ENCODE measurements around the gene ZNF579. TPM values are rescaled to one million over a fixed set of nuclear protein-coding genes. Genes with fewer than 3 reads are reported as not detected.

The ZNF579 gene
- total RNA-seq, 1 donor from 2014 or later: 14.7 TPM

DNA sequence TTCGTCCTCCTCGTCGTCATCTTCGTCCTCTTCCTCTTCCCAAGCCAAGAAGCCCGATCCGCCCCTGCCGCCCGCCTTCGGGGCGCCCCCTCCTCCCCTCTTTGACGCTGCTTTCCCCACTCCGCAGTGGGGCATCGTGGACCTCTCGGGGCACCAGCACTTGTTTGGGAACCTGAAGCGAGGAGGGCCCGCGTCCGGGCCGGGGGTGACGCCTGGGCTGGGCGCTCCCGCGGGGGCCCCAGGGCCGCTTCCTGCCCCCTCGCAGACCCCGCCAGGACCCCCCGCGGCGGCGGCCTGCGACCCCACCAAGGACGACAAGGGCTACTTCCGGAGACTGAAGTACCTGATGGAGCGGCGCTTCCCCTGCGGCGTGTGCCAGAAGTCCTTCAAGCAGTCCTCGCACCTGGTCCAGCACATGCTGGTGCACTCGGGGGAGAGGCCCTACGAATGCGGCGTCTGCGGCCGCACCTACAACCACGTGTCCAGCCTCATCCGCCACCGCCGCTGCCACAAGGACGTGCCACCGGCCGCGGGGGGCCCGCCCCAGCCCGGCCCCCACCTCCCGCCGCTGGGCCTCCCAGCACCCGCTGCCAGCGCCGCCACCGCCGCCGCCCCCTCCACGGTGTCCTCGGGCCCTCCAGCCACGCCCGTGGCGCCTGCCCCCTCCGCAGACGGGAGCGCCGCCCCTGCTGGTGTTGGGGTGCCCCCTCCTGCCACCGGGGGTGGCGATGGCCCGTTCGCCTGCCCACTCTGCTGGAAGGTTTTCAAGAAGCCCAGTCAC lies 33.5 kb upstream of the ZNF579 start:
- intact Hi-C loops (cut with micrococcal nuclease): no loop called here
- DNase-seq (no peak), ATAC-seq (no peak)

DNA sequence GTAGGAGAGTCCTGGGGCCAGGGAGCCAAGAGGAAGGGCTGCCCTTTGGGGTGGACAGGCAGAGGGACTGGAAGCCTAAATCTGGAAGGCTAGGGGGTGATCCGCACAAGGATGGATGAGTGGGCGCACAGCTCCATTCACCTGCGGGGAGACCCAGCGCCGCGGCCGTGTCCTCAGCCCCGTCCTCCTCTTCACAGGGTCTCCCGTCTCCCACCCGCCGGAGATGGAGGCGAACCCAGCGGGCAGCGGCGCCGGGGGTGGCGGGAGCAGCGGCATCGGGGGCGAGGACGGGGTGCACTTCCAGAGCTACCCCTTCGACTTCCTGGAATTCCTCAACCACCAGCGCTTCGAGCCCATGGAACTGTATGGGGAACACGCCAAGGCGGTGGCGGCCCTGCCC lies 32.7 kb upstream of the ZNF579 start:
- ATAC-seq (no peak), DNase-seq (no peak)
- intact Hi-C loops (cut with micrococcal nuclease): no loop called here

GRCh38 chr19:55611983-55612645 lies 31.5 kb upstream of the ZNF579 start:
- peak; percentile 34 for ATAC-seq
- DNase-seq: no peak
- intact Hi-C loops (cut with micrococcal nuclease): no loop called here

GRCh38 chr19:55611300-55611982 lies 30.8 kb upstream of the ZNF579 start:
- DNase-seq: peak; percentile 37
- peak; percentile 79 for ATAC-seq
- intact Hi-C loops (cut with micrococcal nuclease): no loop called here

DNA sequence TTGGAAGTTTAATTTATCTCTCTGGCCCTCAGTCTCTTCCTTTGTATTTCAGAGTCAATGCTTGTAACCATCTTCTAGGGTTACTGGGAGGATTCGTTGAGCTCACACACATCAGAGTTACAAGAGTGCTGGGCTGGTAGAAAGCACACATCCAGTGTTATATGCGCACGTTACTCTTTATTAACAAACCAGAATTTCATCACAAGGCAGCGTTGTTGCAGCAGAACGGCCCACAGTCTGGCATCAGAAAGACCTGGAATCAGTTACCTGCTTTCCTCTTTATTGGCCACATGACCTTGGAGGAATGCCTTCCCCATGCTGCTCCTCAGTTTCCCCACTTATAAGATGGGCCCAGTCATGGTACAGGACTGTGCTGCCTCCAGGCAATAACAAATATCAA lies 28.7 kb upstream of the ZNF579 start:
- DNase-seq (no peak), ATAC-seq (no peak)
- intact Hi-C loops (cut with micrococcal nuclease): loop anchor here (10.0 kb wide), 1 partner anchor 95 kb away; no protein-coding TSS in a partner anchor

DNA sequence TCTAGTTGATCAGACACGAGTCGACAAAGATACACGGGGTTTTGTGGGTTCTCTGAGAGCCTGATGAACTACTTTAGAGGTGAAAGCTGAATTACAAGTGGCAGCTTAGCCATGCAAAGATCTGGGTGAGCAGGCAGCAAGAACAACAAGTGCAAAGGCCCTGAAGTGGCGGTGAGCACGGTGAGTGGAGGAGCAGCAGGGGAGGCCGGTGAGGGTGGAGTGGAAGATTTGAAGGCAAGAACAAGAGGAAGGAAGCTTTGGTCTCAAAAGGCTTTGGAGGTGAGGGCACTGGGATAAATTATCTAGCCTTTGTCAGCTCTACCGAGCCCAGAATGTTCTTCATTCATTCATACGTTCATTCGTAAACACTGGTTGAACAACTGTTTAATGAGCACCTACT lies 26.2 kb upstream of the ZNF579 start:
- intact Hi-C loops (cut with micrococcal nuclease): loop anchor here (10.0 kb wide), 1 partner anchor 92 kb away; no protein-coding TSS in a partner anchor
- ATAC-seq: no peak
- DNase-seq: no peak

- ATAC-seq: no peak
- intact Hi-C loops (cut with micrococcal nuclease): loop anchor here (10.0 kb wide), 1 partner anchor 92 kb away; no protein-coding TSS in a partner anchor
- DNase-seq: no peak
Measured at GRCh38 chr19:55606471-55606787, 25.8 kb upstream of the ZNF579 start.

GRCh38 chr19:55605637-55606470 lies 25.2 kb upstream of the ZNF579 start, which contains the start of gene ZNF865:
Gene ZNF865 (plus strand): TSS chr19:55605647. CDS start chr19:55613619, 7,972 bp downstream.
- intact Hi-C loops (cut with micrococcal nuclease): loop anchor here (10.0 kb wide), 1 partner anchor 91 kb away; no protein-coding TSS in a partner anchor
- ATAC-seq: peak; percentile 42
- peak; percentile 67 for DNase-seq

DNA sequence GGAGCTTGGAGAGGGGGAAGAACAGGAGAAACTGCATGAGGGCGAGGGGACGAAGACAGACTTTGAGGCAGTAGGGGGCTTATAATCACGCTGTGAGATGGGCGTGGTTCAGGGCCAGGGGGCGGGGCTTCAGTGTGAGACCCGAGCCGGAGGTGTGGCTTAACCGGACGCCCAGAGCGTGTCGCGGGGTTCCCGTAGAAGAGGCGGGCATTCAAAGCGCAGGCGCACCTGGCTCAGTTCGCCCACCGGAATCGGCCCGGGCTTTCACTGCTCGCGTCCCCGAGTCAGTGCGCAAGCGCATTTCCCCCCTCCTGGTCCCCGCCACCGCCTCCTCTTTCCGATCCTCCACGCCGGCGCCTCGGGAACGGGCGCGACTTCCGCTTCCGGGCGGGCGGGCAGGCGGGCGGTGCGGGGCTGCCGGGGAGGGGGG lies 24.6 kb upstream of the ZNF579 start:
- ATAC-seq: peak; percentile 83
- intact Hi-C loops (cut with micrococcal nuclease): loop anchor here (10.0 kb wide), 1 partner anchor 90 kb away; no protein-coding TSS in a partner anchor
- peak; percentile 98 for DNase-seq

GRCh38 chr19:55603581-55604292 lies 23.1 kb upstream of the ZNF579 start:
- DNase-seq: no peak
- ATAC-seq: no peak
- intact Hi-C loops (cut with micrococcal nuclease): loop anchor here (10.0 kb wide), 1 partner anchor 89 kb away; no protein-coding TSS in a partner anchor

DNA sequence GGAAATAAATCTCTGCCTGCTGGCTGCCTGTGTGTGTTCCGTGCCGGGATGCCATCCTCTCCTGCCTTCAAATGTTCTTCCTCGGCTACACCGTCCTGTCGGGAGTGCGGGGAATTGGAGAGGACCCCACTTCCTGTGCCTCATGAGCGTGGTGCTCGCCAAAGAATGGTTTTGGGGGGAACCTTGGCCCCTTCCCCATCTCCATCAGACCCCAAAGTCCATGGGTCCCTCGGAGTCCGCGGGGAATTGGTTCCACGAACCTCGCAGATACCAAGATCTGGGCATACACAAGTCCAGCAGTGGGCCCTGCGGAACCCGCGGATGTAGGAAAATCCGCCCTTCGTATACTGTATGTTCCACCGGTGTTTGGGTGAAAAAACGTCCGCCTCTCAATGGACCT lies 22.5 kb upstream of the ZNF579 start:
- intact Hi-C loops (cut with micrococcal nuclease): loop anchor here (10.0 kb wide), 1 partner anchor 88 kb away; no protein-coding TSS in a partner anchor
- ATAC-seq (no peak), DNase-seq (no peak)

DNA sequence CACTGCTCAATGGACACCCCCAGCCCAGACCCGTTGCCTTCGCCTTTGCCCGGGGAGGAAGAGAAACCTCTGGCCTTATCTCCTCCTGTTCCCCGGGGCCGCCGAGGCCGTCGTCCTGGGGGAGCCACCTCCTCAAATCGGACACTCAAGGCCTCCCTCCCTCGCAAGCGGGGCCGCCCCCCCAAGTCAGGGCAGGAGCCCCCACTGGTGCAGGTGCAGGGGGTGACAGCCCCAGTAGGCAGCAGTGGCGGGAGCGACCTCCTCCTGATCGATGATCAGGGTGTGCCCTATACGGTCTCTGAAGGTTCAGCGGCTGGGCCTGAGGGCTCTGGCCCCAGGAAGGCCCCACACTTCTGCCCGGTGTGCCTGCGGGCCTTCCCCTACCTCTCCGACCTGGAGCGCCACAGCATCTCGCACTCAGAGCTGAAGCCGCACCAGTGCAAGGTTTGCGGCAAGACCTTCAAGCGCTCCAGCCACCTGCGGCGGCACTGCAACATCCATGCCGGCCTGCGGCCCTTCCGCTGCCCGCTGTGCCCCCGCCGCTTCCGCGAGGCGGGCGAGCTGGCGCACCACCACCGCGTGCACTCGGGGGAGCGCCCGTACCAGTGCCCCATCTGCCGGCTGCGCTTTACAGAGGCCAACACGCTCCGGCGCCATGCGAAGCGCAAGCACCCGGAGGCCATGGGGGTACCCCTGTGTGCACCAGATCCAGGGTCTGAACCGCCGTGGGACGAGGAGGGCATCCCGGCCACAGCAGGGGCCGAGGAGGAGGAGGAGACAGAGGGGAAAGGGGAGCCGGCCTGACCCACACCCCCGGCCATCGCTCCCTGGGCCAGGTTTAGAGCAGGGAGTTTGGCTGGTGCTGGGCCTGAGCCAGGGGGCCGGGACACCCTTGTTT lies 21.7 kb upstream of the ZNF579 start:
- DNase-seq: peak; percentile 38
- ATAC-seq: no peak
- intact Hi-C loops (cut with micrococcal nuclease): loop anchor here (10.0 kb wide), 1 partner anchor 88 kb away; no protein-coding TSS in a partner anchor

DNA sequence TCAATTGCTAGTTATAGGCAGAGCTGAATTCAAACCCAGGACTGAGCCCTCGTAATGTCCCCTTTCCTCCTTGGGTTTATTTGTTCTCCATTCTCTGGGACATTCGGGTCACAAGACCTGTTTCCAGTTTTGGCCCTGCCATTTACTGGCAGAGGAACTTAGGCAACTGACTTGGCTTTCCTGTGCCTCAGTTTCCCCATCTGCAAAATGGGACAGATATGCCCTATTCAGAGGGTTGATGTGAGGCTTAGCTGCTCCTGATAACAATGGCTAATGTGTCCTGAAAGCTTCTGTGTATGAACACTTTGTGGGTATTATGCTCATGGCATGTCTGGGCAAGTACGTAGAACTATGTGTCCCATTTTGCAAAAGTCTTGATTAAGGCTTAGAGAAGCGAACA lies 20.4 kb upstream of the ZNF579 start:
- no peak for ATAC-seq
- intact Hi-C loops (cut with micrococcal nuclease): loop anchor here (10.0 kb wide), 1 partner anchor 86 kb away; no protein-coding TSS in a partner anchor
- no peak for DNase-seq

DNA sequence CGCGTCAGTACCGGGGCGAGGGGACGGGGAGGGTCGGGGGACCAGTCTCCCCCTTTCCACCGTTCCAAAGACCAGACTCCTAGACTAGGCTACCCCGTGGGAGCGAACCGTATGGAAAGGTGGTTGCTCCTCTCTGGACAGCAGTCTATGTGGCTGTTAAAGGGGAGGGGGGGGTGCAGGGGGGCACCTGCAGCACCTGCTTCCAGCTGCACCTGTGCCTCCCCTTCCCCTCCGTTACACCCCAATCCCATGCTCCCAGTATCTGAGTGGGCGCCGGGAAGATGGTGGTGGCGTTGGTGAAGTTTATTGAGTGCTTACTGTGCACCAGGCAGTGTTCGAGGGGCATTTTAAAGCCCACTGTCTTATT lies 20.0 kb upstream of the ZNF579 start:
- ATAC-seq: no peak
- DNase-seq: no peak
- intact Hi-C loops (cut with micrococcal nuclease): loop anchor here (10.0 kb wide), 1 partner anchor 86 kb away; no protein-coding TSS in a partner anchor

GRCh38 chr19:55599842-55600661 lies 19.4 kb upstream of the ZNF579 start, which contains the start of gene ZNF524:
Gene ZNF524 (plus strand): TSS chr19:55600288. CDS start chr19:55602113, 1,825 bp downstream.
- peak; percentile 91 for DNase-seq
- peak; percentile 67 for ATAC-seq
- intact Hi-C loops (cut with micrococcal nuclease): loop anchor here (10.0 kb wide), 1 partner anchor 85 kb away; no protein-coding TSS in a partner anchor

- peak; percentile 98 for DNase-seq
- peak; percentile 88 for ATAC-seq
- intact Hi-C loops (cut with micrococcal nuclease): no loop called here
Measured at GRCh38 chr19:55599468-55599841, 18.8 kb upstream of the ZNF579 start, which contains the start of gene FIZ1. Gene FIZ1 (minus strand): TSS chr19:55599517. CDS start chr19:55597865, 1,652 bp downstream.
